Cardiac fibroblast (primary cell): ENCODE measurements around the gene METTL2B.
"Not testable (repeated sequence)": the region's sequence is repeated elsewhere in the genome, so short reads cannot be mapped to it uniquely, and the experiment has no call there.

Experiments used
- DNase-seq, 2 donors: peaks; one replicate each; pipeline versions ENCODE4 v3.0.0 to v3.0.0-alpha.2; 2010; ENCODE audit warnings: low read depth in 2 of 2
- H3K4me3 ChIP-seq, 2 donors: replicated peaks in 1 of 2; 1 replicate in 1 of 2; 2 replicates in 1 of 2; pipeline ENCODE4 v1.5.1; 2011; ENCODE audit warnings: low read depth in 2 of 2, low read length in 2 of 2, mild to moderate bottlenecking in 2 of 2, moderate library complexity in 1 of 2
- CTCF ChIP-seq: IDR thresholded peaks from one replicate; pipeline ENCODE4 v1.5.1; 2011; ENCODE audit warnings: low read depth, mild to moderate bottlenecking, low read length, inconsistent platforms

The METTL2B gene

GRCh38 chr7:128455543-128456254 is 20.8 kb upstream of the METTL2B start, which contains the start of gene HILPDA:
Gene HILPDA (plus strand): TSS chr7:128455878. CDS start chr7:128457269, 1,391 bp downstream.
- peak; percentile 98 for DNase-seq
- H3K4me3 ChIP-seq = peak within 1 kb of the TSS; percentile 89 to 91
- no peak for TF ChIP-seq CTCF

GRCh38 chr7:128456255-128456725 is 20.3 kb upstream of the METTL2B start:
- H3K4me3 ChIP-seq = peak overlapping the region; percentile 89 to 91
- peak in 1 of 2 donors; percentile 10 for DNase-seq
- TF ChIP-seq CTCF = no peak

- DNase-seq = not testable (repeated sequence)
- peak overlapping the region; percentile 89 to 91 for H3K4me3 ChIP-seq
These were observed 19.2 kb upstream of the METTL2B start for GRCh38 chr7:128457385-128457784.

GRCh38 chr7:128458956-128459355 is 17.6 kb upstream of the METTL2B start:
- no peak for TF ChIP-seq CTCF
- peak in 1 of 2 donors; percentile 5 for DNase-seq
- no peak overlapping the region for H3K4me3 ChIP-seq

GRCh38 chr7:128459394-128459878 is 17.1 kb upstream of the METTL2B start:
- peak; percentile 80 to 83 for DNase-seq
- no peak overlapping the region for H3K4me3 ChIP-seq
- peak; percentile 86 for TF ChIP-seq CTCF

- H3K4me3 ChIP-seq = no peak overlapping the region
- no peak for DNase-seq
- no peak for TF ChIP-seq CTCF
These were observed 14.1 kb upstream of the METTL2B start for GRCh38 chr7:128462460-128462859.

GRCh38 chr7:128463345-128463744 is 13.2 kb upstream of the METTL2B start:
- not testable (repeated sequence) for H3K4me3 ChIP-seq, DNase-seq

GRCh38 chr7:128463933-128464332 is 12.6 kb upstream of the METTL2B start:
- not testable (repeated sequence) for DNase-seq

GRCh38 chr7:128466871-128467270 is 9.7 kb upstream of the METTL2B start:
- H3K4me3 ChIP-seq, DNase-seq: not testable (repeated sequence)

More at GRCh38 chr7:128463933-128464332, 12.6 kb upstream of the METTL2B start:
- H3K4me3 ChIP-seq = not testable (repeated sequence)

- H3K4me3 ChIP-seq = peak overlapping the region; percentile 78 to 83
- DNase-seq = not testable (repeated sequence)
These were observed 765 bp downstream of the METTL2B start for GRCh38 chr7:128477336-128477690.

GRCh38 chr7:128479082-128479481 is 2.5 kb downstream of the METTL2B start:
- not testable (repeated sequence) for H3K4me3 ChIP-seq, DNase-seq

- H3K4me3 ChIP-seq, DNase-seq: not testable (repeated sequence)
These were observed 11.6 kb downstream of the METTL2B start for GRCh38 chr7:128488134-128488533.
